ENCODE results near the gene KCNT1.

The KCNT1 gene

GRCh38 chr9:135791431-135792267 lies 89.7 kb downstream of the KCNT1 start:
- Histone ChIP-seq H3K4me1 (ENCODE audit: control insufficient read depth, insufficient read depth, low read length, unreplicated experiment) (no peaks in the 10 kb centered on the region), H3K79me2 (ENCODE audit: control insufficient read depth, insufficient read depth, low read length, unreplicated experiment) (no peaks in the 10 kb centered on the region), H3K36me3 (ENCODE audit: insufficient read depth, low read length) (no peaks in the 10 kb centered on the region), H3K27me3 (ENCODE audit: insufficient read depth, low read length) (peaks cover 15% of the 10 kb centered on the region; the same call in 1 of the 2 replicates), H2AFZ (ENCODE audit: low read length, unreplicated experiment) (no peak overlapping the region), H3K4me3 (ENCODE audit: low read depth, low read length) (no peak overlapping the region), H3K27ac (ENCODE audit: low read depth, low read length) (no peak overlapping the region)

GRCh38 chr9:135792268-135793128 lies 90.5 kb downstream of the KCNT1 start:
- Histone ChIP-seq H3K4me3 (ENCODE audit: low read depth, low read length) (no peak overlapping the region), H3K27me3 (ENCODE audit: insufficient read depth, low read length) (peaks cover 13% of the 10 kb centered on the region; the same call in 1 of the 2 replicates), H2AFZ (ENCODE audit: low read length, unreplicated experiment) (no peak overlapping the region), H3K4me1 (ENCODE audit: control insufficient read depth, insufficient read depth, low read length, unreplicated experiment) (no peaks in the 10 kb centered on the region), H3K36me3 (ENCODE audit: insufficient read depth, low read length) (no peaks in the 10 kb centered on the region), H3K79me2 (ENCODE audit: control insufficient read depth, insufficient read depth, low read length, unreplicated experiment) (no peaks in the 10 kb centered on the region), H3K27ac (ENCODE audit: low read depth, low read length) (no peak overlapping the region)

- H3K36me3 ChIP-seq (ENCODE audit: insufficient read depth, low read length) = no peaks in the 10 kb centered on the region
- H2AFZ ChIP-seq (ENCODE audit: low read length, unreplicated experiment) = no peak overlapping the region
- H3K4me1 ChIP-seq (ENCODE audit: control insufficient read depth, insufficient read depth, low read length, unreplicated experiment) = no peaks in the 10 kb centered on the region
- H3K27ac ChIP-seq (ENCODE audit: low read depth, low read length) = no peak overlapping the region
- no peaks in the 10 kb centered on the region for H3K79me2 ChIP-seq (ENCODE audit: control insufficient read depth, insufficient read depth, low read length, unreplicated experiment)
- peaks cover 4% of the 10 kb centered on the region; the same call in 1 of the 2 replicates for H3K27me3 ChIP-seq (ENCODE audit: insufficient read depth, low read length)
- no peak overlapping the region for H3K4me3 ChIP-seq (ENCODE audit: low read depth, low read length)
These were observed 91.5 kb downstream of the KCNT1 start for GRCh38 chr9:135793221-135794056.

- Histone ChIP-seq H3K27ac (ENCODE audit: low read depth, low read length) (no peak overlapping the region), H3K27me3 (ENCODE audit: insufficient read depth, low read length) (peaks cover 4% of the 10 kb centered on the region; the same call in 1 of the 2 replicates), H3K79me2 (ENCODE audit: control insufficient read depth, insufficient read depth, low read length, unreplicated experiment) (no peaks in the 10 kb centered on the region), H3K36me3 (ENCODE audit: insufficient read depth, low read length) (no peaks in the 10 kb centered on the region), H3K4me3 (ENCODE audit: low read depth, low read length) (no peak overlapping the region), H2AFZ (ENCODE audit: low read length, unreplicated experiment) (no peak overlapping the region), H3K4me1 (ENCODE audit: control insufficient read depth, insufficient read depth, low read length, unreplicated experiment) (no peaks in the 10 kb centered on the region)
These were observed 92.0 kb downstream of the KCNT1 start for GRCh38 chr9:135794057-135794335.

GRCh38 chr9:135794361-135794885 lies 92.4 kb downstream of the KCNT1 start:
- H3K36me3 ChIP-seq (ENCODE audit: insufficient read depth, low read length) = no peaks in the 10 kb centered on the region
- H3K27ac ChIP-seq (ENCODE audit: low read depth, low read length) = no peak overlapping the region
- H3K27me3 ChIP-seq (ENCODE audit: insufficient read depth, low read length) = peaks cover 4% of the 10 kb centered on the region; the same call in 1 of the 2 replicates
- H3K4me1 ChIP-seq (ENCODE audit: control insufficient read depth, insufficient read depth, low read length, unreplicated experiment) = no peaks in the 10 kb centered on the region
- no peak overlapping the region for H2AFZ ChIP-seq (ENCODE audit: low read length, unreplicated experiment)
- no peak overlapping the region for H3K4me3 ChIP-seq (ENCODE audit: low read depth, low read length)
- no peaks in the 10 kb centered on the region for H3K79me2 ChIP-seq (ENCODE audit: control insufficient read depth, insufficient read depth, low read length, unreplicated experiment)

GRCh38 chr9:135795391-135795790 lies 93.4 kb downstream of the KCNT1 start:
- Histone ChIP-seq H3K4me3 (ENCODE audit: low read depth, low read length) (no peak overlapping the region), H3K36me3 (ENCODE audit: insufficient read depth, low read length) (no peaks in the 10 kb centered on the region), H3K79me2 (ENCODE audit: control insufficient read depth, insufficient read depth, low read length, unreplicated experiment) (no peaks in the 10 kb centered on the region), H2AFZ (ENCODE audit: low read length, unreplicated experiment) (no peak overlapping the region), H3K27me3 (ENCODE audit: insufficient read depth, low read length) (peaks cover 4% of the 10 kb centered on the region; the same call in 1 of the 2 replicates), H3K27ac (ENCODE audit: low read depth, low read length) (no peak overlapping the region), H3K4me1 (ENCODE audit: control insufficient read depth, insufficient read depth, low read length, unreplicated experiment) (no peaks in the 10 kb centered on the region)

GRCh38 chr9:135796784-135797485 lies 95.0 kb downstream of the KCNT1 start:
- H3K36me3 ChIP-seq (ENCODE audit: insufficient read depth, low read length) = no peaks in the 10 kb centered on the region
- no peaks in the 10 kb centered on the region for H3K79me2 ChIP-seq (ENCODE audit: control insufficient read depth, insufficient read depth, low read length, unreplicated experiment)
- no peak overlapping the region for H3K4me3 ChIP-seq (ENCODE audit: low read depth, low read length)
- no peaks in the 10 kb centered on the region for H3K4me1 ChIP-seq (ENCODE audit: control insufficient read depth, insufficient read depth, low read length, unreplicated experiment)
- H3K27ac ChIP-seq (ENCODE audit: low read depth, low read length) = no peak overlapping the region
- no peak overlapping the region for H2AFZ ChIP-seq (ENCODE audit: low read length, unreplicated experiment)
- peaks cover 4% of the 10 kb centered on the region; the same call in 1 of the 2 replicates for H3K27me3 ChIP-seq (ENCODE audit: insufficient read depth, low read length)

- Histone ChIP-seq H3K4me1 (ENCODE audit: control insufficient read depth, insufficient read depth, low read length, unreplicated experiment) (no peaks in the 10 kb centered on the region), H3K27ac (ENCODE audit: low read depth, low read length) (no peak overlapping the region), H3K27me3 (ENCODE audit: insufficient read depth, low read length) (peaks cover 4% of the 10 kb centered on the region; the same call in 1 of the 2 replicates), H3K4me3 (ENCODE audit: low read depth, low read length) (no peak overlapping the region), H3K36me3 (ENCODE audit: insufficient read depth, low read length) (no peaks in the 10 kb centered on the region), H3K79me2 (ENCODE audit: control insufficient read depth, insufficient read depth, low read length, unreplicated experiment) (no peaks in the 10 kb centered on the region), H2AFZ (ENCODE audit: low read length, unreplicated experiment) (no peak overlapping the region)
These were observed 95.7 kb downstream of the KCNT1 start for GRCh38 chr9:135797507-135798262.

GRCh38 chr9:135798263-135798585 lies 96.2 kb downstream of the KCNT1 start:
- H3K79me2 ChIP-seq (ENCODE audit: control insufficient read depth, insufficient read depth, low read length, unreplicated experiment) = no peaks in the 10 kb centered on the region
- peaks cover 4% of the 10 kb centered on the region; the same call in 1 of the 2 replicates for H3K27me3 ChIP-seq (ENCODE audit: insufficient read depth, low read length)
- no peak overlapping the region for H3K27ac ChIP-seq (ENCODE audit: low read depth, low read length)
- H3K4me3 ChIP-seq (ENCODE audit: low read depth, low read length) = no peak overlapping the region
- no peaks in the 10 kb centered on the region for H3K36me3 ChIP-seq (ENCODE audit: insufficient read depth, low read length)
- H2AFZ ChIP-seq (ENCODE audit: low read length, unreplicated experiment) = no peak overlapping the region
- H3K4me1 ChIP-seq (ENCODE audit: control insufficient read depth, insufficient read depth, low read length, unreplicated experiment) = no peaks in the 10 kb centered on the region

Measured in ACC112 (cell line).